HG03095 (cell line): Measurements from ENCODE around the gene KIAA1217.
A peak's percentile ranks its signal among the peaks of the same experiment; 100 is the strongest.

Experiments
- ATAC-seq: cut with Tn5 transposase; IDR thresholded peaks from one replicate; pipeline ENCODE4 v1.9.1; 2021; ENCODE audit warnings: moderate library complexity; ENCODE audit not compliant: unreplicated experiment

Gene KIAA1217

GRCh38 chr10:24394461-24395190 is 185.7 kb downstream of the KIAA1217 start:
- peak; percentile 62 for ATAC-seq

- no peak for ATAC-seq
These were observed 187.5 kb downstream of the KIAA1217 start for GRCh38 chr10:24396396-24396795.

DNA sequence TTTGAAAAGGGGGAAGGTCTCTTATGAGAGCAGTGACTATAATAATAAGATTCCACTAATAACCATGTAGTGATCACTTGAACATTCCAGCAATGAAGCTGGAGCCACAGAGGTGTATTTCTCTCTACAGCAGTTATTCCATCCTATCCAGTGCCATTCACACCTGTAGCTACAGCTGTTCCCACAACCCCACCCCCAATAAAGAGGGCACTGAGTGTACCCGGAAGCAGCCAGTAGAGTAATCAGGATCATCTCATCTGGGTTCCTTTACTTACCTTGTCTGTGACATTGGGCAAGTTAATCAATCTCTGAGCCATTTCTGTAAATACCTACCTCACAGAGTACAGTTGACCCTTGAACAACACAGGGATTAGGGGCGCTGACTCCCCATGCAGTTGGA is 188.7 kb downstream of the KIAA1217 start:
- ATAC-seq: no peak

- no peak for ATAC-seq
These were observed 195.6 kb downstream of the KIAA1217 start for GRCh38 chr10:24404567-24404966.

DNA sequence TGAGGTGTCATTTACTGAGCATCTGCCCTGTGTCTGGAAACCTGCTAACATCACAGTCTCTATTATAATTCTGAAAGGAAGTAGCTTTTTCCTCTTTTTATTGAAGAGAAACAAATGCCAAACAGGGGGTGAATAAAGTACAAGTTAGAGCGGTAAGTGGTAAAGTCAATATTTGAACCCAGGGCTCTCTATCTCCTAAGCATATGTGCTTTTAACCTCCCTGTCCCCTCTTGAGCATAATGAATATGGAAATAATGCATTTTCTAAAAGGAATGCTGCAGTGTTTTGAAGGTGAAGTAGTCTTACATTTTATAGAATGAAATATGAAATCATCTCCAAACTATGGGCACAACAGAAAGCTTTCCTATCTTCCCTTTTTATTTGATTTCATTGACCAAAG is 196.7 kb downstream of the KIAA1217 start:
- no peak for ATAC-seq

GRCh38 chr10:24406809-24407483 is 198.0 kb downstream of the KIAA1217 start:
- ATAC-seq: no peak

DNA sequence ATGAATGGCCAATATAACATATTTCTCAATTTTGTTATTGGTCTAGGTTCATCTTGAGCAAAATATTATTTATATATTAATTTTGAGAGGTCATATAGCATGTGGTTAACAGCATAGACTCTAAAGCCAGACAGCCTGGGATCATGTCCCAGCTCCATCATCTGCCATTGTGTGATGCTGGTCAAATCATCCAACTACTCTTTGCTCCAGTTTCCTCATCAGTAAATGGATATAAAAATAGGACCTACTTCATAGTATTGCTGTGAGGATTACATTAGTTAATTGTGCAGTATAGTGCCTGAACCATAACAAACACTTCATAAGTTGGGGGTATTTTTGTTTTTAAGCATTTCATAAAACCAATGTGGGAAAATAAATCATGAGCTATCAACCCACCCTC is 199.0 kb downstream of the KIAA1217 start:
- no peak for ATAC-seq

DNA sequence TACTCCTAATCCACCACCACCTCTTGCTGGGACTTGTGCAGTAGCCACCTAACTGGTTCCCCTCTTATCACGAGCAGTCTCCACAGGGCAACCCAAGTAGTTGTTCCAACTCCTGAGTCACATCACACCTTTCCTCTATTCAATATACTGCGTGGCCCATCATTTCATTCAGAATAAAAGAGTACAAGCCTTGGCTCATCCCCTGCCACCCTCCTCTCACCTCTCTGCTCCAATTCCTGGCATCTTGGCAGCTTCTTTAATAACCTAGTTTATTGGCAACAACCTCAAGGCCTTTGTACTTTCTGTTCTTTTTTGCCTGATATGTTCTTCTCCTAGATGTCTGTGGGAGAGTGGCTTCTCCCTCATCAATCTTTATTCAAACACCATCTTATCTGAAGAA is 199.4 kb downstream of the KIAA1217 start:
- ATAC-seq: no peak

- no peak for ATAC-seq
These were observed 205.7 kb downstream of the KIAA1217 start for GRCh38 chr10:24414597-24414996.

DNA sequence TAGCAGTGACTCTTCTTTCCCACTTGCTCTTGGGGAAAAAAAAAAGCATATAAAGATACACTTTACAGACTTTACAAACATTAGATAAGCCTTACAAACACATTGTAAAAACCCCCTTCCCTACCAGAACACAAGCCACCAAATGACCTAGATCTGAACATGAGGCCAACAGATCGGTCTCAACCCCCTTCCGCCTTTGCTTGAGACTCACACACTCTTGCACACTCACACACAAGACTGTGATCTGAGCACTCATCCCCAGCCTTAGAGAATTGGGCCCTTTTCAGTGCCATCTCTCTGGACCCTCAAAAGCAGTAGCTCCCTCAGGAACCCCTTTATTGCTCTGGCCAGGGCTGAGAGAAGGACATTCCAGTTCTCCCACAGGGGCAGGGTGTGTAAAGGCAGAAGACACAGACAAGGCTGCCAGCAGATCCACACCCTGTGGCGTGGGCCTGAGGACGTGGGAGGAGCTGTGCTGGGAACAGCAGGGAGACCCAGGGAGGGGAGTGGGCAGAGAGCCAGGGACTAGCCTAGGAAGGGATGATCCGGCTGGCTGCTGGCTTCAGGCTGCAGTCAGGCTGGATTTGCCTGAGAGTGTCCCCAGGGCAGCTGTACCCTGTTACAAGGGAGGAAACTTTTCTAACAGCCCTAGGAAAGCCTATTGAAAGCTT is 206.7 kb downstream of the KIAA1217 start:
- ATAC-seq: no peak

DNA sequence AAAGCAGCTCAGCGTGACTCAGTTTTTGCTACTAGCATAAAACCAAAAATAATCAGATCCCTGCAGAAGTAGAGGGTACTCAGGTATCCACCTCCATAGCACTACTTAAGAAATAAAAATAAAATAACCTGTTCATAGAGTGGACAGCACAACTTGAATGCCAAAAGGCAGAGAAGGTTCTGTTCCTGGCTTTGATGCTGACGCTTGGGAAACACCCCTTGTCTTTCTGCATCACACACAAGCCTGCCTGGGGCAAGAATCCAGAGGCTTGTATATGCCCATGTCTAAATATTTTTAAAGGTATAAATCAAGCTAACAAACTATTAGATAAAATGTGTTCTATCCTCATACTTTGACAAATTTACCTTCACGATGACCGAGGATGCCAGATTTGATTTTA is 207.3 kb downstream of the KIAA1217 start:
- ATAC-seq: no peak

DNA sequence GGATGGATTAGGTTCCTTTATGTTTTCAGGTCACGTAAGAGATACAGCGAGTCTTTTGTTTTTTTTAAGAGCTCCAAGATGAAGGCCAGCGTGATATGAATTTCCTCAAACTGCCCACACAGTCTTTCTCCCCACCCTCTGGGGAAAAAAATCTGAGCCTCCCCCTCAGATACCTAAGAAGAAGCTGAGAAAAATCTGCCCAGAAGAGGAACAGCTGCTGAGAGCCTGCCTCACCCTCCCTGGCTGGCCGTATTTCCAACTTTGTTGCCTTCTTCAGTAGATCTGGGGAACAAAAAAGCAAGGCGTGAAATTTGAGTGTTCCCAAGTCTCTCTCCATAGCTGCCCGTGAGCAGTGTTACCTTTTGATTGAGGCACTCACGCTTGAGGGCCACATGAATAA is 208.1 kb downstream of the KIAA1217 start:
- no peak for ATAC-seq

- no peak for ATAC-seq
These were observed 209.6 kb downstream of the KIAA1217 start for GRCh38 chr10:24418532-24418931.

DNA sequence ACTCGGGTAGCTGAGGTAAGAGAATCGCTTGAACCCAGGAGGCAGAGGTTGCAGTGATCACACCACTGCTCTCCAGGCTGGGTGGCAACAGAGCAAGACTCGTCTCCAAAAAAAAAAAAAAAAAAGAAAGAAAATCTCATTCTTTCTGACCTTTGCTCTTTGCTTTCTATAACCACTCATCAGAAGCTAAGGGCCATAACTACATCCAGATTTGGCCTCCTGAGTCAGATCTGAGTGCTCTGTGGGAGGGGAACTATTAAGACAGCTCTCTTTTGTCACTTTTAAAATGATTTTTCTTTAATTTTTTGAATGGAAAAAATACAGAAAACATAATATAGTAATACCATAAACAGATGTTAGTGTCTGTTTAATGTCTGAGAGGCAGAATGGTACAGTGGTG is 210.1 kb downstream of the KIAA1217 start:
- ATAC-seq: no peak

GRCh38 chr10:24425151-24425550 is 216.2 kb downstream of the KIAA1217 start:
- peak; percentile 68 for ATAC-seq

DNA sequence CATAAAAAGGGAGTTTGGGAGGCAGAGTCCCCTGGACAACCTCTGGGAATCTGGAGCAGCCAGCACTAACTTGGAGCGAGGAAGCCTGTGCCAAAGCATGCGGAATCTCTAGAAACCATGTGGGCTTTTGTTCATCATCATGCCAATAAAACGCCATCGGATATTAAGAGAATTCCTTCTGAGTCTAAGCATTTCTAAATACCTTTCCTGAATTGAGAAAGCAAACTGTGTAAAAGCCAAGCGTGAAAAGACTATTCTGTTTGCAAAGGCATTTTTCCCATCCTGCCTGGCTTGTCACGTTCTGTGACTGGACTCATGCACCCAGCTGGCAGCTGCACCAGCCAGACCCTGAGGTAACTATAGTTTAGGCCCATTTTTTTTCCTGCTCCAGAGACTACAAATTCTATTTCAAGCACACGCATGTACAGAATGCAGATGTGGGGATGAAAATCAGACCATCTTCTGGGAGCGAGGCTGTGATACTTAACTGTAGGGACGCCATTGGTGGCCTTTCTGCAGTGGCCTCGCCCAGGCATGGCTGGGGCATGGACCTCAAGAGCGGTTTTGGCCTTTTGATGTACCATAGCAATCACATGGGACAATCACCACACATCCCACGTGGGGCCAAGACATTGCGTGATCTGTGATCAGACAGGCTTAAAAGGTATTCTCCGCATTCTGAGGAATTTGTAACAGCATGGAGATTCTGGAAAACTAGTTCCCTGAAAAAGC is 218.9 kb downstream of the KIAA1217 start:
- no peak for ATAC-seq

GRCh38 chr10:24428410-24428782 is 219.5 kb downstream of the KIAA1217 start:
- no peak for ATAC-seq

GRCh38 chr10:24430591-24430990 is 221.7 kb downstream of the KIAA1217 start:
- ATAC-seq: no peak

DNA sequence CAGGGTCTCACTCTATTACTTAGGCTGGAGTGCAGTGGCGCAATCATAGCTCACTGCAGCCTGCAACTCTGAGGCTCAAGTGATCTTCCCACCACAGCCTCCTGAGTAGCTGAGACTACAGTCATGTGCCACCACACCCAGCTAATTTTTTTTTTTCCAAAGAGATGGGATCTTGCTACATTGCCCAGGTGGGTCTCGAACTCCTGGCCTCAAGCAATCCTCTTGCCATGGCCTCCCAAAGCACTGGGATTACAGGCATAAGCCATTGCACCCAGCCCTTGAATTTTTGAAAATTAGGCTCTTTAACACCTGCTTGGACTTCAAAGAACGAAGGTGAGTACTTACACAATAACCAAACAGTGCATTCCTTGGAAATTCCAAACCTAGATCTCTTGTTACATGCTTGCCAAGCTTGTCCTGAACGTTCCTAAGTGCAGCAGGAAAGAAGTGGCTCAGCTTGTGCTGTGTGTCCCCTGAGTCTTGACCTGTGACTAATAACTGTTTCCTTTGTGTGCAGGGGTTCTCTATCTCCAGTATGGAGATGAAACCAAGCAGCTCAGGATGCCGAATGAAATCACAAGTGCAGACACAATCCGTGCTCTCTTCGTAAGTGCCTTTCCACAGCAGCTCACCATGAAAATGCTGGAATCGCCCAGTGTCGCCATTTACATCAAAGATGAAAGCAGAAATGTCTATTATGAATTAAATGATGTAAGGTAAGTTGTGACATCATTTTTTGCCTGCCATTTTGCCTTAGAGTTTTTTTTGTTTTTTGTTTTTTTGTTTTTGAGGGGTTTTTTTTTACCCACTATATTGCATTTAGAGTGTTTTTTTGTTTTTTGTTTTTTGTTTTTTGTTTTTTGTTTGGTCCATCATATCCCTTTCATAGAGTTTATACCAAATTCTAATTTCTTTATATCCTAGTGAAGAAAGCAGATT is 223.8 kb downstream of the KIAA1217 start:
- ATAC-seq: peak; percentile 58

DNA sequence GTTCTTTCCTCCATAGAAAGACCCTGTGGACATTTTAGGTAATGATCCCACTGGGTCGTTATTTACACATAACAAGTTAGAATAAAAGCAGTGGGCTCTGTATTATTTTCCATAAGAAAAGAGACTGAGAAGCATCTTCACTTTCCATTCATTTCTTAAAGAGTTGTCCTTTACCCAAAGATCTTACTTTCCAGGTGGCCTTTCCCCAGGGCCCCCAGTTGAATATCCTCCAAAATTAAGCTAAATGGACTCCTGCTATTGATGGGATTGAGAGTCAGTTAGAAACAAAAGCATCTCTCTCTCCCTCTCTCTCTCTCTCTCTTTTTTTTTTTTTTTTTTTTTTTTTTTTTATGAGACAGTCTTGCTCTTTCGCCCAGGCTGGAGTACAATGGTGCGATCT is 224.8 kb downstream of the KIAA1217 start:
- ATAC-seq: no peak
